ENCODE results near the gene ERBB4.

The ERBB4 gene

GRCh38 chr2:211798868-211799267, 739.7 kb downstream of the ERBB4 start:
- H3K4me3 ChIP-seq (ENCODE audit: low read length), result no peak overlapping the region
- no peaks in the 10 kb centered on the region for H3K27me3 ChIP-seq (ENCODE audit: control insufficient read depth, insufficient read depth, low read length)
- H3K36me3 ChIP-seq (ENCODE audit: control insufficient read depth, insufficient read depth, low read length), result no peaks in the 10 kb centered on the region
- H3K27ac ChIP-seq (ENCODE audit: low read length), result no peak overlapping the region
- no CpG with 5 or more reads among the region's 1 CpG for WGBS (ENCODE audit: insufficient coverage, insufficient read length)
- no peaks in the 10 kb centered on the region for H3K4me1 ChIP-seq (ENCODE audit: control insufficient read depth, insufficient read depth, low read length)
- H3K9me3 ChIP-seq (ENCODE audit: control insufficient read depth, insufficient read depth, low read length), result no peaks in the 10 kb centered on the region
- DNase-seq (ENCODE audit: low read depth, low spot score), result no peak

- no peak overlapping the region for H3K27ac ChIP-seq (ENCODE audit: low read length)
- no peaks in the 10 kb centered on the region for H3K27me3 ChIP-seq (ENCODE audit: control insufficient read depth, insufficient read depth, low read length)
- H3K9me3 ChIP-seq (ENCODE audit: control insufficient read depth, insufficient read depth, low read length), result no peaks in the 10 kb centered on the region
- H3K4me3 ChIP-seq (ENCODE audit: low read length), result no peak overlapping the region
- no peaks in the 10 kb centered on the region for H3K36me3 ChIP-seq (ENCODE audit: control insufficient read depth, insufficient read depth, low read length)
- WGBS (ENCODE audit: insufficient coverage, insufficient read length), result 100% methylated on average over 3 of the region's 5 CpGs
- no peak for DNase-seq (ENCODE audit: low read depth, low spot score)
- no peaks in the 10 kb centered on the region for H3K4me1 ChIP-seq (ENCODE audit: control insufficient read depth, insufficient read depth, low read length)
These were observed 744.9 kb downstream of the ERBB4 start for GRCh38 chr2:211793690-211794089.

- Histone ChIP-seq H3K9me3 (ENCODE audit: control insufficient read depth, insufficient read depth, low read length) (no peaks in the 10 kb centered on the region), H3K4me1 (ENCODE audit: control insufficient read depth, insufficient read depth, low read length) (no peaks in the 10 kb centered on the region), H3K27me3 (ENCODE audit: control insufficient read depth, insufficient read depth, low read length) (no peaks in the 10 kb centered on the region), H3K4me3 (ENCODE audit: low read length) (no peak overlapping the region), H3K27ac (ENCODE audit: low read length) (no peak overlapping the region), H3K36me3 (ENCODE audit: control insufficient read depth, insufficient read depth, low read length) (no peaks in the 10 kb centered on the region)
- DNase-seq (ENCODE audit: low read depth, low spot score), result no peak
- no CpG with 5 or more reads among the region's 4 CpGs for WGBS (ENCODE audit: insufficient coverage, insufficient read length)
These were observed 748.6 kb downstream of the ERBB4 start for GRCh38 chr2:211789982-211790381.

GRCh38 chr2:211766689-211767088, 771.9 kb downstream of the ERBB4 start:
- peak; percentile 45 for DNase-seq (ENCODE audit: low read depth, low spot score)
- Histone ChIP-seq H3K27ac (ENCODE audit: low read length) (no peak overlapping the region), H3K27me3 (ENCODE audit: control insufficient read depth, insufficient read depth, low read length) (no peaks in the 10 kb centered on the region), H3K9me3 (ENCODE audit: control insufficient read depth, insufficient read depth, low read length) (no peaks in the 10 kb centered on the region), H3K4me1 (ENCODE audit: control insufficient read depth, insufficient read depth, low read length) (0 out of 2 replicates have a peak, but pooled peaks cover 1% of the 10 kb centered on the region), H3K36me3 (ENCODE audit: control insufficient read depth, insufficient read depth, low read length) (no peaks in the 10 kb centered on the region), H3K4me3 (ENCODE audit: low read length) (no peak overlapping the region)
- no CpG with 5 or more reads among the region's 5 CpGs for WGBS (ENCODE audit: insufficient coverage, insufficient read length)

GRCh38 chr2:211762479-211762878, 776.1 kb downstream of the ERBB4 start:
- Histone ChIP-seq H3K9me3 (ENCODE audit: control insufficient read depth, insufficient read depth, low read length) (no peaks in the 10 kb centered on the region), H3K27ac (ENCODE audit: low read length) (no peak overlapping the region), H3K36me3 (ENCODE audit: control insufficient read depth, insufficient read depth, low read length) (no peaks in the 10 kb centered on the region), H3K4me3 (ENCODE audit: low read length) (no peak overlapping the region), H3K4me1 (ENCODE audit: control insufficient read depth, insufficient read depth, low read length) (0 out of 2 replicates have a peak, but pooled peaks cover 1% of the 10 kb centered on the region), H3K27me3 (ENCODE audit: control insufficient read depth, insufficient read depth, low read length) (no peaks in the 10 kb centered on the region)
- no peak for DNase-seq (ENCODE audit: low read depth, low spot score)
- WGBS (ENCODE audit: insufficient coverage, insufficient read length), result no CpG with 5 or more reads among the region's 3 CpGs

GRCh38 chr2:211760103-211760502, 778.5 kb downstream of the ERBB4 start:
- Histone ChIP-seq H3K27me3 (ENCODE audit: control insufficient read depth, insufficient read depth, low read length) (no peaks in the 10 kb centered on the region), H3K4me3 (ENCODE audit: low read length) (no peak overlapping the region), H3K4me1 (ENCODE audit: control insufficient read depth, insufficient read depth, low read length) (no peaks in the 10 kb centered on the region), H3K27ac (ENCODE audit: low read length) (no peak overlapping the region), H3K36me3 (ENCODE audit: control insufficient read depth, insufficient read depth, low read length) (no peaks in the 10 kb centered on the region), H3K9me3 (ENCODE audit: control insufficient read depth, insufficient read depth, low read length) (no peaks in the 10 kb centered on the region)
- WGBS (ENCODE audit: insufficient coverage, insufficient read length), result no CpG with 5 or more reads among the region's 1 CpG
- no peak for DNase-seq (ENCODE audit: low read depth, low spot score)

- no CpG with 5 or more reads among the region's 2 CpGs for WGBS (ENCODE audit: insufficient coverage, insufficient read length)
- Histone ChIP-seq H3K27ac (ENCODE audit: low read length) (no peak overlapping the region), H3K4me3 (ENCODE audit: low read length) (no peak overlapping the region), H3K27me3 (ENCODE audit: control insufficient read depth, insufficient read depth, low read length) (no peaks in the 10 kb centered on the region), H3K4me1 (ENCODE audit: control insufficient read depth, insufficient read depth, low read length) (no peaks in the 10 kb centered on the region), H3K9me3 (ENCODE audit: control insufficient read depth, insufficient read depth, low read length) (no peaks in the 10 kb centered on the region), H3K36me3 (ENCODE audit: control insufficient read depth, insufficient read depth, low read length) (no peaks in the 10 kb centered on the region)
- no peak for DNase-seq (ENCODE audit: low read depth, low spot score)
These were observed 782.3 kb downstream of the ERBB4 start for GRCh38 chr2:211756266-211756665.

GRCh38 chr2:211755187-211755586, 783.4 kb downstream of the ERBB4 start:
- Histone ChIP-seq H3K27ac (ENCODE audit: low read length) (no peak overlapping the region), H3K4me3 (ENCODE audit: low read length) (no peak overlapping the region), H3K4me1 (ENCODE audit: control insufficient read depth, insufficient read depth, low read length) (no peaks in the 10 kb centered on the region), H3K36me3 (ENCODE audit: control insufficient read depth, insufficient read depth, low read length) (no peaks in the 10 kb centered on the region), H3K27me3 (ENCODE audit: control insufficient read depth, insufficient read depth, low read length) (no peaks in the 10 kb centered on the region), H3K9me3 (ENCODE audit: control insufficient read depth, insufficient read depth, low read length) (no peaks in the 10 kb centered on the region)
- WGBS (ENCODE audit: insufficient coverage, insufficient read length), result no CpG with 5 or more reads among the region's 8 CpGs
- no peak for DNase-seq (ENCODE audit: low read depth, low spot score)

- no peak overlapping the region for H3K4me3 ChIP-seq (ENCODE audit: low read length)
- H3K36me3 ChIP-seq (ENCODE audit: control insufficient read depth, insufficient read depth, low read length), result no peaks in the 10 kb centered on the region
- WGBS (ENCODE audit: insufficient coverage, insufficient read length), result no CpG with 5 or more reads among the region's 3 CpGs
- no peaks in the 10 kb centered on the region for H3K27me3 ChIP-seq (ENCODE audit: control insufficient read depth, insufficient read depth, low read length)
- no peak overlapping the region for H3K27ac ChIP-seq (ENCODE audit: low read length)
- H3K9me3 ChIP-seq (ENCODE audit: control insufficient read depth, insufficient read depth, low read length), result no peaks in the 10 kb centered on the region
- DNase-seq (ENCODE audit: low read depth, low spot score), result no peak
- H3K4me1 ChIP-seq (ENCODE audit: control insufficient read depth, insufficient read depth, low read length), result no peaks in the 10 kb centered on the region
These were observed 786.8 kb downstream of the ERBB4 start for GRCh38 chr2:211751848-211752247.

GRCh38 chr2:211748339-211748738, 790.3 kb downstream of the ERBB4 start:
- Histone ChIP-seq H3K4me3 (ENCODE audit: low read length) (no peak overlapping the region), H3K36me3 (ENCODE audit: control insufficient read depth, insufficient read depth, low read length) (no peaks in the 10 kb centered on the region), H3K27me3 (ENCODE audit: control insufficient read depth, insufficient read depth, low read length) (no peaks in the 10 kb centered on the region), H3K27ac (ENCODE audit: low read length) (no peak overlapping the region), H3K9me3 (ENCODE audit: control insufficient read depth, insufficient read depth, low read length) (no peaks in the 10 kb centered on the region), H3K4me1 (ENCODE audit: control insufficient read depth, insufficient read depth, low read length) (no peaks in the 10 kb centered on the region)
- no CpG with 5 or more reads among the region's 1 CpG for WGBS (ENCODE audit: insufficient coverage, insufficient read length)
- DNase-seq (ENCODE audit: low read depth, low spot score), result no peak

GRCh38 chr2:211745295-211746097, 793.1 kb downstream of the ERBB4 start:
- Histone ChIP-seq H3K27ac (ENCODE audit: low read length) (no peak overlapping the region), H3K27me3 (ENCODE audit: control insufficient read depth, insufficient read depth, low read length) (no peaks in the 10 kb centered on the region), H3K4me3 (ENCODE audit: low read length) (no peak overlapping the region), H3K9me3 (ENCODE audit: control insufficient read depth, insufficient read depth, low read length) (no peaks in the 10 kb centered on the region), H3K36me3 (ENCODE audit: control insufficient read depth, insufficient read depth, low read length) (no peaks in the 10 kb centered on the region), H3K4me1 (ENCODE audit: control insufficient read depth, insufficient read depth, low read length) (no peaks in the 10 kb centered on the region)
- DNase-seq (ENCODE audit: low read depth, low spot score), result no peak
- no CpG with 5 or more reads among the region's 4 CpGs for WGBS (ENCODE audit: insufficient coverage, insufficient read length)
